GM21515 (cell line): ENCODE results near the gene AGBL1.
"Not testable (repeated sequence)": the region's sequence is repeated elsewhere in the genome, so short reads cannot be mapped to it uniquely, and the experiment has no call there.

Experiments
- ATAC-seq: cut with Tn5 transposase; IDR thresholded peaks from one replicate; pipeline ENCODE4 v1.9.1; 2021; ENCODE audit not compliant: unreplicated experiment

Gene AGBL1

DNA sequence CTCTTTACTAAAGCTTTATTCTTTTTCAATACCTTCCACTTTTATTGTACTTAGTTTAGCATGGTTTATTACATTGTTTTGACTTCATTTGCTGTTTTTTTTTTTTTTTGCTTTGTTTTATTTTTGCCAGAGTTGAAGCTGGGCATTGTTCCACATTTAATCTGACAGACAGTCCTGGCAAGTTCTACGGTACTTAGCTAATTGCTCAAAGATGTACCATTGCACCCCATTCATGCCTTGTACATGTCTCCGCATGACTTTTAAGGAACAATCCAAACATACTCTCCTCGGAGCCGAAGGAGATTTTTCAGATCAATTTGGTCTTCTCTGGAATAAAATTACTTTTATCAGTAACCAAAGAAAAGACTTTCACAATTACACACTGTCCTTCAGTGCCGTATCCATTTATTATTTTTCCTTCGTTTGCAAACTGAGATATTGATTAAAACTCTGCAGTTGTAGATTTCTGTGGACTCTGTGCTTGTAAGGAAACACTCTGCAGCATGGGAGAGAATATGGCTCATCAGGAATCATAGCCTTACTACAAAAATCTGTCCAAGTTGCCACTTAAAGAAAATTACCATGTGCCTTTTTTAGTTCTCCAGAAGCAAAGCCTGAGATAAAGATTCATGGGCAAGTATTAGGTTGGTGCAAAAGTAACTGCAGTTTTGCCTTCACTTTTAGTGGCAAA lies 952.0 kb downstream of the AGBL1 start:
- ATAC-seq, result no peak

DNA sequence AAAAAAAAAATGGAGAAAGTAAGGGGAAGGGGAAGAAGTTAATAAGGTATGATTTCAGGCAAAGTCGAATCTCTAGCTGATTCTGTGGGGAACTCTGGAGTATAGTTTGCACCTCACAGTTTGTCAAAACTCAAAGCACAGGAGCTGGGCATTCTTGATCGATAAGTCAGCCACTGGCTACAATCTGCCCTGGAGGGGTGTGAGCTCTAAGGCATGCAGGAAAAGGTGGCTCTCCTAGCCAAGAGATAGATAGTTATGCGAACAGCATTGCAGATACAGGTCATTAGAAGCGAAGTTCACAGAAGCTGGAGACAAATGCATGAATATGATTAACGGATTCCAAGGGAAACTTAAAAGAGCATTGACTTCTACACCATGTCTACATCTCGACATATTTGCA lies 952.6 kb downstream of the AGBL1 start:
- no peak for ATAC-seq

DNA sequence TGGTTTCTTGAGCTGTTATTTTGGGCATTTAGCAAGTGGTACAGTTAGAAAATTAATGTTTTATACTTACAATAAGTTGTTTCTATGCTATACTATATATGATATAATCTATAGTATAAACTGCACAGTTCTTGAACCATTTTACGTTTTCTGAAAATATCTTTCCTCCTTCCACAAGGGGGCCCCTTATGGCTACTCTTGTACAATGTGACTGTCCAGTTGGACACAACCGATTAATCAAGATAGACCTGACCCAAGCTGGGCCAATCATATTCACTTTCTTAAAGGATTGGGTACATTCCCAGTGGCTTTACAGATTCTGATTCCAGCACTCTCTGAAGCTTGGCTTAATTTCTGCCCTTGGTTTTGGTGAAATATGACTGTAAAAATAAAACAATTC lies 953.4 kb downstream of the AGBL1 start:
- no peak for ATAC-seq

DNA sequence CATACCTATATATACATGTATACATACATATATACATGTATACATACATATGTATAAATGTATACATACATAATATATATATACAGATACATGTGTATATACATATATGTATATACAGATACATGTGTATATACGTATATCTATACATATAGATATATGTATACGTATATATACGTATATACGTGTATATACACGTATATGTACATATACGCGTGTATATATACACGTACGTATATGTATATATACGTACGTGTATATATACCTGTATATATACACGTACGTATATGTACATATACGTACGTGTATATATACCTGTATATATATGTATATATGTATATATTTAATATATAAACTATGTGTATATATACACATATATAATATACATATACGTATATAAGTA lies 955.2 kb downstream of the AGBL1 start:
- no peak for ATAC-seq

DNA sequence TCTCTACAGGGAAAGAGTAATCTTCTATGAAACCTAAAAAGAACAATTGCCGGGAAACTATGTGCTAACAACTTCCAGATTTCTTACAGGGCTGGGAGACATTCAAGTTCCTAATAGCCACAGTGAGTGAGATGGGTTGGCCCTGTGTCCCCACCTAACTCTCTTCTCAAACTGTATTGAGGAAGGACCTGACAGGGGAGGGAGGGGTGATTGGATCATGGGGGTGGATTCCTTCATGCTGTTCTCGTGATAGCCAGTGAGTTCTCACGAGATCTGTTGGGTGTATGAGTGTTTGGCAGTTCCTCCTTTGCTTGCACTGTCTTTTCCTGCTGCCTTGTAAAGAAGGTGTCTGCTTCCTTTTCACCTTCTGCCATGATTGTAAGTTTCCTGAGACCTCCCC lies 958.7 kb downstream of the AGBL1 start:
- ATAC-seq, result no peak

DNA sequence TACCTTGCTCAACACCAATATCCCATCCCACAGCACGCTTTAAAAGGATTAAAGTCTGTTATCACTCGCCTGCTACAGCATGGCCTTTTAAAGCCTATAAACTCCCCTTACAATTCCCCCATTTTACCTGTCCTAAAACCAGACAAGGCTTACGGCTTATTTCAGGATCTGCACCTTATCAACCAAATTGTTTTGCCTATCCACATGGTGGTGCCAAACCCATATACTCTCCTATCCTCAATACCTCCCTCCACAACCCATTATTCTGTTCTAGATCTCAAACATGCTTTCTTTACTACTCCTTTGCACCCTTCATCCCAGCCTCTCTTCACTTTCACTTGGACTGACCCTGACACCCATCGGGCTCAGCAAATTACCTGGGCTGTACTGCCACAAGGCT lies 962.9 kb downstream of the AGBL1 start:
- ATAC-seq, result not testable (repeated sequence)

DNA sequence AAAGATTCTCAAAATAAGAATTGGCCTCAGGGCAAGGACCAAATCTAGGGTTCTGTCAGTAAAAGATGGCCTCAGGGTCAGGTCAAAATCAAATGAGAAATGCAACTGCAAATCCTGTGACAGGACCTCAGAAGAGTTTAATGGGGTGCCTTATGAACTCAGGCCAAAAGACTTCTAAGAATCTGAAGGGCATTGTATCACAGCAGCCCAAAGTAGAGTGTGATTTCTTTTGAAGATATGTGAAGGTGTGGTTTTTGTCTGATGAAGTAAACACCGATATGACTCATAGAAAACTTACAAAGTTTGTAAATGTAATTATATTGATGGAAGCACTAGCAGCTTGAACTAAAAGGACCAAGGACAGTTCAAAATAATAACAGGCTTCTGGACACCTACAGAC lies 966.1 kb downstream of the AGBL1 start:
- no peak for ATAC-seq

DNA sequence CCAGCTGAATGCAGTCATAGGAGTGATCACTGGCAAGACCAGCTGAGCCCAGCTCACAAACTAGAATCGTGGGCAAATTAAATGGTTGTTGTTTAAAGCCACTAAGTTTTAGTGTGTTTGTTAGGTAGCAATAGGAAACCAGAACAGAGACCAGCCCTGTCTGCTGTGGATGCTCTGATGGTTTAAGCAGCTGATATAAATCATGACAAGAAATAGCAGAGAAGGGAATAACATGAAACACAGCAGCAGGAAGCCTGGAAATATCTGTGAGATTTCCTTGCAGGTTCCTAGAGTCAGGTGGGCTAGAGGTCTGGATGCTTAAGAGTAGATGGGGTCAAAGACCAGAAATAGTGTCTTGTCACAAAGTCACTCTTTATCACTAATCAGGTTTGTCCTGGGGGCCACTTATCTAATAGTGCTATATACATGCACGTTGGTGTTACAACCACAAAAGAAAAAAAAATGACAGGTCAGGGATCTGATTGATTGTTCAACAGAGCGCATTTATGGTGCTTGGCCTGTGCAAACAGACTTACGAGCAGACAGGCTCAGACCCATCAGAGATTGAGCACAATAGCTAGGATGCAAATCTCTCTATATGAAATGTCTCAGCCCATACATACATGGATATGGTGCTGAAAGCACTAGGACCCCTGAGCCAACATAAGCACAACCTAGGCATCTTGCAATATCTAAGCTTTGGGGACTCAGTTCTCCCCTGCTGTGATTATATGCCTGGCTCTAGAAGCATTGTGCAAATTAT lies 967.7 kb downstream of the AGBL1 start:
- no peak for ATAC-seq
